H1 (cell line): ENCODE measurements around the gene NME1. TPM values are rescaled to one million over a fixed set of nuclear protein-coding genes. Genes with fewer than 3 reads are reported as not detected.

ENCODE experiments used
- E2F6 ChIP-seq: IDR thresholded peaks from 2 replicates; pipeline ENCODE4 v1.6.1; 2012; ENCODE audit warnings: inconsistent platforms
- EGR1 ChIP-seq: IDR thresholded peaks from 2 replicates; pipeline ENCODE4 v1.6.1; 2011; ENCODE audit warnings: low read depth, low read length, borderline replicate concordance
- EP300 ChIP-seq, 2 experiments: IDR thresholded peaks; 1 replicate in 1 of 2; 2 replicates in 1 of 2; pipeline ENCODE4 v1.6.1; 2011 to 2012; ENCODE audit warnings: low read depth in 2 of 2, low read length in 2 of 2, mild to moderate bottlenecking in 2 of 2, borderline replicate concordance in 1 of 2, inconsistent platforms in 1 of 2, moderate library complexity in 1 of 2
- KDM1A ChIP-seq: fragments of 200-600, 300-600 bp; sonication (generic); IDR thresholded peaks from 2 replicates; pipeline ENCODE4 v1.7.1; 2016; ENCODE audit warnings: mild to moderate bottlenecking, low read length, borderline replicate concordance
- KDM4A ChIP-seq: IDR thresholded peaks from one replicate; pipeline ENCODE4 v1.7.1; 2012; ENCODE audit warnings: low read depth, mild to moderate bottlenecking, moderate library complexity, low read length, inconsistent platforms; ENCODE audit not compliant: severe bottlenecking
- POLR2A ChIP-seq, 2 experiments: IDR thresholded peaks; 1 replicate in 1 of 2; 2 replicates in 1 of 2; pipeline ENCODE4 v1.6.1; 2011; ENCODE audit warnings: low read depth in 2 of 2, low read length in 2 of 2, mild to moderate bottlenecking in 2 of 2; ENCODE audit errors: control extremely low read depth in 1 of 2
- POLR2AphosphoS5 ChIP-seq: IDR thresholded peaks from 2 replicates; pipeline ENCODE4 v1.6.1; 2011; ENCODE audit warnings: low read depth, low read length
- SIN3A ChIP-seq, 2 experiments: IDR thresholded peaks in 1 of 2; conservative IDR thresholded peaks in 1 of 2; 2 replicates each; pipeline ENCODE4 v1.6.1; 2011 to 2012; ENCODE audit warnings: low read length in 2 of 2, improper control_type of control experiment in 1 of 2, low read depth in 1 of 2, mild to moderate bottlenecking in 1 of 2
- SP1 ChIP-seq: IDR thresholded peaks from 2 replicates; pipeline ENCODE4 v1.6.1; 2011; ENCODE audit warnings: low read depth, low read length
- TAF1 ChIP-seq: IDR thresholded peaks from 2 replicates; pipeline ENCODE4 v1.6.1; 2011; ENCODE audit warnings: mild to moderate bottlenecking, low read depth, low read length
- ZNF274 ChIP-seq: IDR thresholded peaks from 2 replicates; pipeline ENCODE4 v1.7.0; 2012; ENCODE audit warnings: low read length, borderline replicate concordance; ENCODE audit errors: extremely low read depth
- polyA plus RNA-seq, 7 experiments: library from polyadenylated mRNA; depleted of rRNA in 3 of 7; stranded (reverse) in 5 of 7; unstranded in 2 of 7; fragments of >200 nt in 5 of 7; fragments of 200-250 nt in 2 of 7; gene quantifications; 1 replicate in 5 of 7; 2 replicates in 1 of 7; 4 replicates in 1 of 7; pipeline versions ENCODE4 v1.2.1 to v1.2.3, GENCODE V29; 2011 to 2013; ENCODE audit warnings: missing spikeins in 2 of 7, mixed read lengths in 2 of 7
- total RNA-seq: library from RNA; stranded (reverse); fragmentation: NEBNext Ultra II Directional; extraction: Animal tissue kit (Norgen Biotek cat#: 25700); gene quantifications from 2 replicates; pipeline ENCODE4 v1.2.1, GENCODE V29; 2021
- TF ChIP-seq, protein P1 (sequence below): IDR thresholded peaks from 2 replicates; pipeline ENCODE4 v1.6.1; 2012; ENCODE audit warnings: inconsistent platforms

NME1 gene
- total and polyA plus RNA-seq, 2 of the 8 experiments (the other 6 are each of a cell fraction or from before 2014, with no cell fraction given), result 307 to 380 TPM

DNA sequence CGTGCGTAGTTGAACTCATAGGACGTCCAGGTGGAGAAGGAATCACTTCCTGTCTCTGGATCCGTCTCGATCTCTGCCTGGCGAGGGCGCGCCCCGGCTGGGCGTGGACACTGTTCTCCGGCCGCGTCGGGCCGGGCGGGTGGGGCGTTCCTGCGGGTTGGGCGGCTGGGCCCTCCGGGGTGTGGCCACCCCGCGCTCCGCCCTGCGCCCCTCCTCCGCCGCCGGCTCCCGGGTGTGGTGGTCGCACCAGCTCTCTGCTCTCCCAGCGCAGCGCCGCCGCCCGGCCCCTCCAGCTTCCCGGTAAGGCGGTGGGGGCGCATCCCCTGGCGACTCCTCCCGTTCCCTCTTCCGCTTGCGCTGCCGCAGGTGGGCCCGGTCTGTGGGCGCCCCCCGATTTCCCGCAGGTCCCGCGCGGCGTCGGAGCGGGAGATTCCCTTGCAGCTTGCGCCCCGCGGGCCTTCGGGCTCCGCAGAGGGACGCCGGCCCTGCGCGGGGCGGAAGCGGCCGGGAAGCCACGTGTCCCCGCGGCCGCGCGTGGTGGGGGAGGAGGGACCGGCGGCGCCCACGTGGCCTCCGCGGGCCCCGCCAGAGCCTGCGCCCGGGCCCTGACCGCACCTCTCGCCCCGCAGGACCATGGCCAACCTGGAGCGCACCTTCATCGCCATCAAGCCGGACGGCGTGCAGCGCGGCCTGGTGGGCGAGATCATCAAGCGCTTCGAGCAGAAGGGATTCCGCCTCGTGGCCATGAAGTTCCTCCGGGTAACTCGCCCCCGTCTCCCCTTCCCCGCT, 13.0 kb downstream of the NME1 start, which contains the start of gene NME2 (continued):
- TF ChIP-seq KDM1A (no peak), POLR2AphosphoS5 (peak; percentile 45), EGR1 (no peak), E2F6 (peak; percentile 50), ZNF274 (no peak), SIN3A (conservative IDR thresholded peaks at IDR 0.05 in 1 of 2, IDR thresholded peaks at IDR 0.05 in 1 of 2; ENCODE audit: low read depth in 1 of 2, low read length in 2 of 2) (peak in 1 of 2 experiments; percentile 74; a peak in 1 of 4 replicates), SP1 (peak; percentile 30; the same call in 1 of the 2 replicates), POLR2A (IDR thresholded peaks at IDR 0.05; ENCODE audit: control extremely low read depth in 1 of 2, low read depth in 2 of 2, low read length in 2 of 2) (peak; percentile 70 to 78), TAF1 (peak; percentile 60; the same call in 1 of the 2 replicates), KDM4A (peak; percentile 100), EP300 (IDR thresholded peaks at IDR 0.05; ENCODE audit: borderline replicate concordance in 1 of 2, low read depth in 2 of 2, low read length in 2 of 2) (no peak)
- TF ChIP-seq, protein P1, sequence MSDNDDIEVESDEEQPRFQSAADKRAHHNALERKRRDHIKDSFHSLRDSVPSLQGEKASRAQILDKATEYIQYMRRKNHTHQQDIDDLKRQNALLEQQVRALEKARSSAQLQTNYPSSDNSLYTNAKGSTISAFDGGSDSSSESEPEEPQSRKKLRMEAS, result peak; percentile 72
